Prostate gland (tissue), 2 donors: ENCODE results near the gene AKNA. TPM values are rescaled to one million over a fixed set of nuclear protein-coding genes. Genes with fewer than 3 reads are reported as not detected.

ENCODE experiments used
- DNase-seq: peaks from one replicate; pipeline ENCODE4 v3.0.0-alpha.2; 2019; ENCODE audit warnings: low spot score
- H3K27ac ChIP-seq, 2 donors: fragments of 200-600 bp; sonication (generic); 2 replicates each; pipeline ENCODE4 v1.5.1; 2017 to 2019
- H3K27me3 ChIP-seq: fragments of 200-600 bp; sonication (generic); replicated peaks from 2 replicates; pipeline ENCODE4 v1.5.1; 2019; ENCODE audit not compliant: insufficient read depth
- H3K36me3 ChIP-seq, 2 donors: fragments of 200-600 bp; sonication (generic); 1 replicate in 1 of 2; 2 replicates in 1 of 2; pipeline versions ENCODE4 v1.5.1 to v1.8.1; 2017 to 2019
- H3K4me1 ChIP-seq: fragments of 200-600 bp; sonication (generic); replicated peaks from 2 replicates; pipeline ENCODE4 v1.5.1; 2019
- H3K4me3 ChIP-seq, 2 donors: fragments of 200-600 bp; sonication (generic); 2 replicates each; pipeline ENCODE4 v1.5.1; 2017 to 2019
- H3K9me3 ChIP-seq: fragments of 200-600 bp; sonication (generic); 2 replicates; pipeline ENCODE4 v1.5.1; 2017
- CTCF ChIP-seq, 4 experiments: fragments of 200-600 bp in 2 of 4; fragments of 450-650 bp in 2 of 4; sonication (generic) in 2 of 4; IDR thresholded peaks; 1 replicate in 3 of 4; 2 replicates in 1 of 4; pipeline ENCODE4 v1.5.1; 2016 to 2019; ENCODE audit warnings: antibody characterized with exemption in 4 of 4, mild to moderate bottlenecking in 2 of 4, moderate library complexity in 2 of 4
- POLR2A ChIP-seq: fragments of 450-650 bp; IDR thresholded peaks from one replicate; pipeline ENCODE4 v1.6.1; 2016; ENCODE audit warnings: antibody characterized with exemption, mild to moderate bottlenecking
- POLR2AphosphoS5 ChIP-seq: sonication (generic); formaldehyde crosslinking; IDR thresholded peaks from one replicate; pipeline ENCODE4 v1.6.1; 2017; ENCODE audit warnings: antibody characterized with exemption
- WGBS: methylation state at CpG from one replicate; pipeline ENCODE4 v1.1.5; 2018; 5-methylcytosine and 5-hydroxymethylcytosine counted together
- intact Hi-C: fragments of 100-400 bp; cut with DNase I; formaldehyde crosslinking; loops from one replicate; pipeline ENCODE4 v1.14.2; 2022
- total RNA-seq, 2 donors: library from RNA; depleted of rRNA; stranded (reverse); fragments of >200 nt; gene quantifications; one replicate each; pipeline ENCODE4 v1.1.0, GENCODE V29; 2016

The AKNA gene
- total RNA-seq, 2 donors from 2014 or later, result 20.5 to 30.1 TPM

DNA sequence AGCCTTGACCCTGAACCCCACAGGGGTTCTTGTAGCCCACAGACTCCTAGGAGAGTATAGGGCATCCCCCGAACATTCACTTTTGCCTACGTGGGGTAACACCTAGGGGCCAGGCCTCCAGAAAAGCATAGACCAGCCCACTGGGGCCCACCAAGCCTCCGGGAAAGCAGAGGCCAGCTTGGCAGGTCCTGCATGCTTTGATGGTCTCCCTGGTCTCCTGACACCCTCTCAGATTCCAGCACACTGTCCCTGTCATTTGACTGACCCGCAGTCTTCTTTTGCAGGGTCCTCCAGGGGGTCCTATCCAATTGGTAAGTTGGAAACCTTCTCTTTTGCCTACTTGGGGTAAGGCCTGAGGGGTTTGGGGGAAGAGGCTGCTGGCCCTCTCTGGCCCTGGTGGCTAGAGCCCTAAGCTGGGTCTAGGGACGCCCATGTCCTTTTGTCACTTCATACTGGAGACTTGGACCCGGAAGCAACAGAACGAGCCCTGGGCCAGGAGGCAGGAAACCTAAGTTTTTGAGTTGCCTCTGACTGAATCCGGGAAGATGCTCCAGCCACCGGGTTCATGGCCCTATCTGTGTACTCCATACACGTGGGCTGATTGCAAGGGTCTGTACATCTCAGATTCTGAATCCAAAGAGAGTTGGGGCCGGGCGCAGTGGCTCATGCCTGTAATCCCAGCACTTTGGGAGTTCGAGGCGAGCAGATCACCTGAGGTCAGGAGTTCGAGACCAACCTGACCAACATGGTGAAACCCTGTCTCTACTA is 85.8 kb downstream of the AKNA start:
- no peak overlapping the region for H3K4me3 ChIP-seq
- no peaks in the 10 kb centered on the region for H3K36me3 ChIP-seq
- 88% methylated on average over 15 of the region's 15 CpGs for WGBS
- H3K9me3 ChIP-seq, result no peaks in the 10 kb centered on the region
- H3K4me1 ChIP-seq, result no peaks in the 10 kb centered on the region
- intact Hi-C loops, result no loop called here
- no peaks in the 10 kb centered on the region for H3K27me3 ChIP-seq
- H3K27ac ChIP-seq, result no peak overlapping the region
- TF ChIP-seq POLR2A (no peak), POLR2AphosphoS5 (no peak), CTCF (IDR thresholded peaks at IDR 0.05) (no peak)
- DNase-seq, result no peak

GRCh38 chr9:114300846-114301797 is 86.7 kb downstream of the AKNA start:
- WGBS, result 93% methylated on average over 30 of the region's 31 CpGs
- DNase-seq, result no peak
- no peak overlapping the region for H3K27ac ChIP-seq
- H3K4me1 ChIP-seq, result no peaks in the 10 kb centered on the region
- H3K4me3 ChIP-seq, result no peak overlapping the region
- TF ChIP-seq CTCF (IDR thresholded peaks at IDR 0.05) (no peak), POLR2A (no peak), POLR2AphosphoS5 (no peak)
- no peaks in the 10 kb centered on the region for H3K27me3 ChIP-seq
- H3K36me3 ChIP-seq, result no peaks in the 10 kb centered on the region
- H3K9me3 ChIP-seq, result no peaks in the 10 kb centered on the region
- intact Hi-C loops, result no loop called here

DNA sequence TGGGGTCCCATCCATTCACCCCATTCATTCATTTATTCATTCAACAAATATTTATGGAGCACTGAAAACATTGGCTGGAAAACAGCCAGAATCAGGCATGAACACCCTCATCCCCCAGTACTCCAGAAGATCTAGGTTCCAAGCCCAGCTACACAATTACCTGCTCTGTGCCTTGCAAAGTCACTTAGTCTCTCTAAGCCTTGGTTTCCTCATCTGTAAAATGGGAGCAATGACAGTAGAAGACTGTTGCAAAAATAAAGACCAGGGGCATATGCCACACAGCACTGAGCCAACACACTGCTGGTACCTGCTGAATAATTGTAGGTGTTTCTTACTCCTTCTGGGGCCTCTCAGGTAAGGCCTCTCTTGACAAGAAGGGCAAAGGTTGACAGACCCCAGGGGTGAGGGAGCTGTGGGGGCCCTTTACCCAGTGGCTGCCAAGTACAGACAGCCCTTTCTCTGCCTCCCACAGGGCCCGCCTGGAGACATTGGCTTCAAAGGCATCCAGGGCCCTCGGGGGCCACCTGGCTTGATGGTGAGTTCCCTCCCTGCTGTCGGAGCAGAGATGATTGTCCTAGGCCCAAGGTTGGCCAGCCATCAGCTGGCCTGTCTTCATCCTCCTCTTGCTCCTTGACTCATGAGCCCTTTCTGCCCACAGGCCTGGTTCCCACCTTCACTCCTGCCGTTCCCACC is 87.5 kb downstream of the AKNA start:
- TF ChIP-seq POLR2AphosphoS5 (no peak), CTCF (IDR thresholded peaks at IDR 0.05) (no peak), POLR2A (no peak)
- H3K9me3 ChIP-seq, result no peaks in the 10 kb centered on the region
- H3K36me3 ChIP-seq, result no peaks in the 10 kb centered on the region
- intact Hi-C loops, result no loop called here
- WGBS, result 96% methylated on average over 4 of the region's 4 CpGs
- DNase-seq, result no peak
- no peaks in the 10 kb centered on the region for H3K27me3 ChIP-seq
- no peaks in the 10 kb centered on the region for H3K4me1 ChIP-seq
- H3K4me3 ChIP-seq, result no peak overlapping the region
- H3K27ac ChIP-seq, result no peak overlapping the region

GRCh38 chr9:114299286-114300152 is 88.3 kb downstream of the AKNA start:
- 89% methylated on average over 15 of the region's 15 CpGs for WGBS
- intact Hi-C loops, result no loop called here
- Histone ChIP-seq H3K27me3 (no peaks in the 10 kb centered on the region), H3K4me1 (no peaks in the 10 kb centered on the region), H3K4me3 (no peak overlapping the region), H3K36me3 (no peaks in the 10 kb centered on the region), H3K9me3 (no peaks in the 10 kb centered on the region), H3K27ac (no peak overlapping the region)
- DNase-seq, result no peak
- TF ChIP-seq CTCF (IDR thresholded peaks at IDR 0.05) (no peak), POLR2AphosphoS5 (no peak), POLR2A (no peak)
